Measurements from ENCODE around the gene MAGI2. TPM values are rescaled to one million over a fixed set of nuclear protein-coding genes. Genes with fewer than 3 reads are reported as not detected.

MAGI2 gene
- polyA plus RNA-seq, 4 donors, result 36.8 to 43.5 (median 38.3) TPM

DNA sequence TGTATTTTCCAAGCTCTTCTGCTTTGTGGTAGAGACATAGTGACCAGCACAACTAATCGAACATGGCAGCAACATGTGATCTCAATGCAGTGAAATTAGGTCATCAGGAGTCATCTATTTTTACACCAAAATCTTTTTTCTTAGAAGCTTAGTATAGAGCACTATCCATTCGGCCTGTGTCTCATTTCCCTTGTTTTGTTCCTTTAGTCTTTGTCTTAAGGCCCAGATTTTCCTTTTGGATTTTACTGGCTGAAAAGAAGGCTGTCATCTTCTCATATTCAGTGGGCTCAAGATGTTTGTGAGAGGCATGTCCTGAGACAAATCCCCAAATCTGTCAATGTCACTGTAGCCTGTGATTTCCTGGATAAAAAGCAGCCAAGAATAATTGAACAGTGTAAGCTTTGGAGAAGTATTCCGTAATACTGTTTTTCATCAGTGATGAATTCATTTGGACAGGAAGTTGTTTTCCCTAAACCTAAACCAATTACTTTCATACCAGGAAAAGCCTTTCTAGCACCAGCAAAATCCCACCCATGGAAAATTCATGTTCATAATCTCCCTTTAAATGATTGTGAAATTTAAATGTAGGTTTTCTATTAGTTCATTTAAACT is 55.2 kb downstream of the MAGI2 start:
- DNase-seq (ENCODE audit: low read depth in 4 of 4, low spot score in 3 of 4), result no peak

DNA sequence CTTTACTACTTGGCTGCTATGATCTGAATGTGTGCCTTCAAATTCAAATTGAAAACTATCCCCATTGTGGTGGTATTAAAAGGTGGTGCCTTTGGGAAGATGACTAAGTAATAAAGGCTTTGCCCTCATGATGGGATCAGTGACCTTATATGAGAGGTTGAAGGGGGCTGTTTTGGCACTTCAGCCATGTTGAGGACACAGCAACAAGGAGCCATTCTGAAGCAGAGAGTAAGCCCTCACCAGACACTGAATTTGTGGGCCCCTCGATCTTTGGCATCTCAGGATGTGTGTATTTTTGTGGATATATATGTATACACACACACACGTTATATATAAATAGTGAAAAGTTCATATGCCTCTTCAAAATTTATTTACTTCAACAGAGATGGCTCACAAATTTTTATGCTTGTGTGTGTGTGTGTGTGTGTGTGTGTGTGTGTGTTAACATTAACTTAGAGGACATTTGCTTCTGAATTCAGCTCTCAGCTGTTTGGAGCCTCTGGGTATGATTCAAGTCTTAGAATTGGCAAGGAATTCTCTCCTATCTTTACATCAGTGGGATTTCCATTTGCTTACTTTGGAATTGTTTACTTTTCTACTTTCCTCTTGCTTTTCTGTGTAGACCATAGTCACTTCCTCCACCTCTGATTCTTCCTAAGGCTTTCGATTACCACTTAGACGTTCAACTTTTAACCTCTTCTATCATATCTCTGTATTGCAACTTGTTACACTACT is 66.6 kb downstream of the MAGI2 start:
- DNase-seq (ENCODE audit: low read depth in 4 of 4, low spot score in 3 of 4), result no peak

DNA sequence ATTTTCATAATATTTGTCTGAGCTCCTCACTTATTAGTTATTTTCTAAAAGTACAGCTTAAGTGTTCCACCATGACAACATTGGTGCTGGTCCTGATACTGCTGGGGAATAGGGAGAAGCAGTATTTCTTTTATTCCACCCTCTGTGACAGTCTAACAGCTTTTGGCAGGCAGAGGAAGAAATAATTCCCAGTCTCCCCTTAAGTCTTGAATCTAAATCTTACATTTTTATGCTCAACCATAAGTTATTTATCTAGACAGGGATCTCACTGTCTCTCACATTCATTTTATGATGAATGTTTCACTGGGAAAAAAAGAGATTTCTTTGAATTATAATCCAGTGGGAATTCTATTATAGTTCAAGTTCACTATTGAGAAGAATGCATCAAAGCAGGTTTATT is 71.5 kb downstream of the MAGI2 start:
- no peak for DNase-seq (ENCODE audit: low read depth in 4 of 4, low spot score in 3 of 4)

DNA sequence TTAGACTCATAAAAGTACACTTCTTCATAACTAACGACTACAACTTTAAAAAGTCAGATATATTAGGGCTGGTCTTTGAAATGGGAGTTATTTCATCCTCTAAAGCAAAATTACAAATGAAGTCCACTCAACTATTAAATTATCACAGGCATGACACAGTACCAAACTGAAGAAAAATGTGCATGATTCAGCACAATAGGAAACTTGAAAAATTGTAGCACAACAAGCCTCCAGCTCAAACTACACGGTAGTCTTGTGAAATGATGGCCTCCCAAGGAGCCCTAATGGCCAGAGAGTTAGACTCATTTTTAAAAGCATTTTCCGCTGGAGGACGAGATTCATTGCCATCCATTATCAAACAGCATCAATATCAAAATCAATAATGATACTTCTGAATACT is 76.4 kb downstream of the MAGI2 start:
- DNase-seq (ENCODE audit: low read depth in 4 of 4, low spot score in 3 of 4), result no peak

- DNase-seq (ENCODE audit: low read depth in 4 of 4, low spot score in 3 of 4), result no peak
Observed at GRCh38 chr7:79376299-79377025, 77.0 kb downstream of the MAGI2 start.

- DNase-seq (ENCODE audit: low read depth in 4 of 4, low spot score in 3 of 4), result no peak
Observed at GRCh38 chr7:79361214-79361613, 92.3 kb downstream of the MAGI2 start.

GRCh38 chr7:79359827-79360226 is 93.6 kb downstream of the MAGI2 start:
- DNase-seq (ENCODE audit: low read depth in 4 of 4, low spot score in 3 of 4), result no peak

DNA sequence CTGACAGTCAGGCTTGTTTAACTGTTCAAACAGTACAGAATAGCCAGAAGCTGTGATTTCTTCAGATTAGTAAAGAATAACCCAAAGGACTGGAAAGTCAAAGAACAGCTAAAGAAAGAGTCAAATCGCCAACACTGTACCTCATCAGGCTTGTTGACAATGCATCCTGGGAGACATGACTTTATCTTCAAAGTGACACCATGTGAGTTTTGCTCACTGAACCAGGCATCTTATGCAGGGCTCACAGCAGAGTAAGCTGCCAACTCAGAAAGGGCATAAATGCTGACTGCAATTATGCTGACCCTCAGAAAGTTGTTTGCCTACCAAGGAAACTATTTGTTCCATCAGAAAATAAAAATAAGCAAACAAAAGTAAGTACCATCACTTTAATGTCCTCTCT is 96.4 kb downstream of the MAGI2 start:
- DNase-seq (ENCODE audit: low read depth in 4 of 4, low spot score in 3 of 4), result no peak

- DNase-seq (ENCODE audit: low read depth in 4 of 4, low spot score in 3 of 4), result no peak
Observed at GRCh38 chr7:79353720-79354468, 99.6 kb downstream of the MAGI2 start.

GRCh38 chr7:79352323-79352722 is 101.1 kb downstream of the MAGI2 start:
- no peak for DNase-seq (ENCODE audit: low read depth in 4 of 4, low spot score in 3 of 4)

DNA sequence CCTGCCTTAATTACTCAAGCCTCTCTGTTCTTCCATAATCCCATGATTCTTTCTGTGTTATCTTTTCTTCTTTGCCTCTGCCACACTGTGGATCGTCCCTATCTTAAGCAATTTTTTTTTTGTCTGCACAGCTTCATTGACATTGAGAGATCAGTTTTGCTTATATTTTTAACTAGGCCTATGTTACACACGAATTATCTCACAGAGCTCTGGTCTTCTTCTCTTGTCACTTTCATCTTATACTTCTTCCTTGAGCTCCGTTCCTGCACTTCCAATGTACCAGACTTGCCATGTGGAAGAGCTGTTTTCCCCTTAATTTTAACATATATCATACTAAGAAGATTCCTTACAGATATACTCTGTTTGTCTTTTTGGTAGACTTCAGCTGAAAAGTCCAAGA is 106.1 kb downstream of the MAGI2 start:
- no peak for DNase-seq (ENCODE audit: low read depth in 4 of 4, low spot score in 3 of 4)

DNA sequence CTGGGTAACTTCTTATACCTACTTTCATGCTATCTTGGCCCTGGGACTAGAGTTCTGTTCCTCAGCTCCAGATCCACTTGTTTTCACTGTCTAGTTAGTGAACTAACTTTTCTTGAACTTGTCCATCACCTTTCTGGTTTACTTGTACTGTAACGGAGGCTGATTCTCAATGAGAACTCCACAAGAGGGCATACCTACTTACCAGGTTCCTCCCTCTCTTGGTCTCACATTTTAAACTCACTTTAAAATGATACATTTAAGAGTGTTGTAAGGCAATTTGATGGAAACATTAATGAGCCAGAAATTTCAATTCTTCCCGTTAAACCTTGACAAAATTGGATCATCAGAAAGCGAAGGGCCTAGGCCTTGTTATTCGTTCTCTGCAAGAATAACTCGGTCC is 111.6 kb downstream of the MAGI2 start:
- no peak for DNase-seq (ENCODE audit: low read depth in 4 of 4, low spot score in 3 of 4)

GRCh38 chr7:79340212-79340611 is 113.3 kb downstream of the MAGI2 start:
- DNase-seq (ENCODE audit: low read depth in 4 of 4, low spot score in 3 of 4), result no peak

- no peak for DNase-seq (ENCODE audit: low read depth in 4 of 4, low spot score in 3 of 4)
Observed at GRCh38 chr7:79339208-79339925, 114.1 kb downstream of the MAGI2 start.

GRCh38 chr7:79337717-79338116 is 115.8 kb downstream of the MAGI2 start:
- no peak for DNase-seq (ENCODE audit: low read depth in 4 of 4, low spot score in 3 of 4)

GRCh38 chr7:79334841-79335240 is 118.6 kb downstream of the MAGI2 start:
- DNase-seq (ENCODE audit: low read depth in 4 of 4, low spot score in 3 of 4), result no peak

GRCh38 chr7:79334334-79334733 is 119.1 kb downstream of the MAGI2 start:
- DNase-seq (ENCODE audit: low read depth in 4 of 4, low spot score in 3 of 4), result no peak

- no peak for DNase-seq (ENCODE audit: low read depth in 4 of 4, low spot score in 3 of 4)
Observed at GRCh38 chr7:79332091-79332490, 121.4 kb downstream of the MAGI2 start.

DNA sequence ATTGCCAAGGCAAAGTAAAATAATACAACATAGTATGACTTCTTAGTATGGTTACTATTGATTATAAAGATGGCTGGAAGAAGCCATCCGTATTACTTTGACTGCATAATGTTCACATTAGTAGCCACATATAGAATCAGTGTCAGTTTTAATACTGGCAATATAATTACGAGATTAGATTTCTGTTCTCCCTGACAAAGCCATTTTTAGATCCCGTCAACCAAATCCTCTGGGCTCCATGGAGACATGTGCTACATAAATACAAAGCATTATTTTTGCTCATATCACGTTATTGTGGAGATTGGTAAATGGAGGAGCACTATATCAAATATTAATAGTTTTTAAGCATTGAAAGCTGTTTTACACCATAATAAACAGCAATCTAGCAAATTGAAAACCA is 124.0 kb downstream of the MAGI2 start:
- no peak for DNase-seq (ENCODE audit: low read depth in 4 of 4, low spot score in 3 of 4)

GRCh38 chr7:79320741-79321473 is 132.6 kb downstream of the MAGI2 start:
- no peak for DNase-seq (ENCODE audit: low read depth in 4 of 4, low spot score in 3 of 4)

All from right renal pelvis (tissue), 4 donors.